ENCODE results near the gene CCDC9. TPM values are rescaled to one million over a fixed set of nuclear protein-coding genes. Genes with fewer than 3 reads are reported as not detected.
"Not testable (repeated sequence)": the region's sequence is repeated elsewhere in the genome, so short reads cannot be mapped to it uniquely, and the experiment has no call there.

The CCDC9 gene
- total RNA-seq, 2 experiments from 2014 or later = 24.4 to 27.0 TPM

GRCh38 chr19:47243776-47244547, 12.4 kb upstream of the CCDC9 start:
- DNase-seq = peak; percentile 95
- H3K27ac Mint-ChIP-seq = peak overlapping the region; percentile 98
- intact Hi-C loops (cut with micrococcal nuclease) = loop anchor here (2.0 to 10.0 kb wide), 3 partner anchors 15 to 89 kb away; no protein-coding TSS in a partner anchor
- no peaks in the 10 kb centered on the region for H3K27me3 Mint-ChIP-seq
- CTCF ChIA-PET = interaction anchor here (0.6 to 10.1 kb wide), 57 partner anchors 9 to 387 kb away, joined by 3 to 399 read pairs (median 6); partner anchors contain the start of genes CCDC9, INAFM1, NPAS1 and SAE1
- no peaks in the 10 kb centered on the region for H3K9me3 Mint-ChIP-seq
- peak; percentile 71 for ATAC-seq
- H3K36me3 Mint-ChIP-seq (ENCODE audit: low read depth) = peaks cover 3% of the 10 kb centered on the region
- TF ChIP-seq CTCF (IDR thresholded peaks at IDR 0.05) = peak; percentile 99
- POLR2A ChIA-PET = interaction anchor here (0.6 to 5.7 kb wide), 23 partner anchors 9 to 132 kb away, joined by 3 to 45 read pairs (median 5); partner anchors contain the start of genes CCDC9, DHX34, SAE1 and ZC3H4
- H3K4me1 Mint-ChIP-seq (ENCODE audit: low read depth) = peaks cover 26% of the 10 kb centered on the region
- peak overlapping the region; percentile 81 for H3K4me3 Mint-ChIP-seq

GRCh38 chr19:47247308-47247990, 8.9 kb upstream of the CCDC9 start:
- Mint-ChIP-seq H3K27me3 (no peaks in the 10 kb centered on the region), H3K4me1 (ENCODE audit: low read depth) (peaks cover 14% of the 10 kb centered on the region), H3K9me3 (no peaks in the 10 kb centered on the region), H3K27ac (peak overlapping the region; percentile 66), H3K36me3 (ENCODE audit: low read depth) (peaks cover 3% of the 10 kb centered on the region), H3K4me3 (no peak overlapping the region)
- ChIA-PET POLR2A (interaction anchor here (0.6 to 5.7 kb wide), 6 partner anchors 9 to 1246 kb away, joined by 3 to 45 read pairs (median 8); partner anchors contain the start of gene CCDC9), CTCF (interaction anchor here (0.6 to 10.1 kb wide), 37 partner anchors 9 to 587 kb away, joined by 3 to 399 read pairs (median 4); partner anchors contain the start of genes CCDC9, DACT3, SAE1 and ZC3H4)
- intact Hi-C loops (cut with micrococcal nuclease) = loop anchor here (10.0 kb wide), 1 partner anchor 93 kb away; no protein-coding TSS in a partner anchor
- ATAC-seq (no peak), DNase-seq (peak; percentile 90)
- TF ChIP-seq CTCF (IDR thresholded peaks at IDR 0.05) = peak; percentile 95

- DNase-seq; H3K27me3 Mint-ChIP-seq; H3K9me3 Mint-ChIP-seq; intact Hi-C loops (cut with micrococcal nuclease); H3K36me3 Mint-ChIP-seq (ENCODE audit: low read depth); ATAC-seq; H3K27ac Mint-ChIP-seq; H3K4me3 Mint-ChIP-seq: not testable (repeated sequence)
- POLR2A ChIA-PET = interaction anchor here (1.0 to 1.7 kb wide), 2 partner anchors 9 to 26 kb away, joined by 3 to 5 read pairs; no protein-coding TSS in a partner anchor
- peaks cover 13% of the 10 kb centered on the region for H3K4me1 Mint-ChIP-seq (ENCODE audit: low read depth)
- CTCF ChIA-PET = interaction anchor here (1.3 to 5.9 kb wide), 2 partner anchors 9 to 42 kb away, joined by 6 to 54 read pairs; no protein-coding TSS in a partner anchor
These were observed 3.3 kb upstream of the CCDC9 start for GRCh38 chr19:47253016-47253415.

GRCh38 chr19:47253467-47253881, 2.9 kb upstream of the CCDC9 start:
- no peak for DNase-seq
- Mint-ChIP-seq H3K4me1 (ENCODE audit: low read depth) (peaks cover 17% of the 10 kb centered on the region), H3K9me3 (no peaks in the 10 kb centered on the region), H3K27me3 (no peaks in the 10 kb centered on the region), H3K36me3 (ENCODE audit: low read depth) (peaks cover 3% of the 10 kb centered on the region), H3K4me3 (no peak overlapping the region), H3K27ac (no peak overlapping the region)
- no peak for ATAC-seq
- intact Hi-C loops (cut with micrococcal nuclease) = no loop called here
- ChIA-PET CTCF (interaction anchor here (1.3 to 5.9 kb wide), 3 partner anchors 9 to 122 kb away, joined by 4 to 54 read pairs (median 6); partner anchors contain the start of gene SAE1), POLR2A (interaction anchor here (1.0 to 1.7 kb wide), 2 partner anchors 9 to 27 kb away, joined by 3 to 5 read pairs; no protein-coding TSS in a partner anchor)
- TF ChIP-seq CTCF (IDR thresholded peaks at IDR 0.05) = no peak

GRCh38 chr19:47253970-47254369, 2.4 kb upstream of the CCDC9 start:
- Mint-ChIP-seq H3K4me3 (no peak overlapping the region), H3K9me3 (no peaks in the 10 kb centered on the region)

More at GRCh38 chr19:47253970-47254369, 2.4 kb upstream of the CCDC9 start:
- ChIA-PET POLR2A (interaction anchor here (1.0 to 1.7 kb wide), 2 partner anchors 10 to 27 kb away, joined by 3 to 5 read pairs; no protein-coding TSS in a partner anchor), CTCF (interaction anchor here (1.3 to 5.9 kb wide), 3 partner anchors 10 to 123 kb away, joined by 4 to 54 read pairs (median 6); partner anchors contain the start of gene SAE1)
- intact Hi-C loops (cut with micrococcal nuclease) = no loop called here
- Mint-ChIP-seq H3K27ac (no peak overlapping the region), H3K36me3 (ENCODE audit: low read depth) (peaks cover 7% of the 10 kb centered on the region), H3K4me1 (ENCODE audit: low read depth) (peaks cover 21% of the 10 kb centered on the region), H3K27me3 (no peaks in the 10 kb centered on the region)
- TF ChIP-seq CTCF (IDR thresholded peaks at IDR 0.05) = no peak
- no peak for ATAC-seq
- DNase-seq = no peak
